ENCODE results near the gene MBD3L4.
"Not testable (repeated sequence)": the region's sequence is repeated elsewhere in the genome, so short reads cannot be mapped to it uniquely, and the experiment has no call there.

MBD3L4 gene

DNA sequence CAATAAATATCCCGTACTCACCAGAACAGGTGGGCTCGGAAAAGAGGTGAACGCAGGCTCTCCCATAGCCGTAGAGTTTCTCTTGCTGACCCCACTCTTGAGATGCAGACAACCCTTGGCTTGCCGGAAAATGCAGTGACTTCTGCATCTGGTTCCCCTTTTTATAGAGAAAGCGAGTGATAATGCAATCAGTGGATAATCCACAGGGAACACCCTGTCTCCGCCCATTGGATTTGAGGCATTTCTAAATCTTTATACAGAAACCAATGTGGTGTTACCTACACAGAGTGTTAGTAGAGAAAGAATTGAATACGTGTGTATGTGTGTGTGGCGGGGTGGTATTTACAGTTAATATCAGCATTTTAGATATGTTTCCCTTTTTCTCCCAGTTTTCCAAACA is at the start of gene MBD3L4:
Gene MBD3L4 (minus strand): TSS at position 101 of the 400 bp plus-strand sequence. CDS start 35 bp downstream, at position 66.
- not testable (repeated sequence) for DNase-seq (ENCODE audit: low read depth)

GRCh38 chr19:7088999-7089398 is 49.0 kb upstream of the MBD3L4 start:
- no peak for DNase-seq (ENCODE audit: low read depth)

DNA sequence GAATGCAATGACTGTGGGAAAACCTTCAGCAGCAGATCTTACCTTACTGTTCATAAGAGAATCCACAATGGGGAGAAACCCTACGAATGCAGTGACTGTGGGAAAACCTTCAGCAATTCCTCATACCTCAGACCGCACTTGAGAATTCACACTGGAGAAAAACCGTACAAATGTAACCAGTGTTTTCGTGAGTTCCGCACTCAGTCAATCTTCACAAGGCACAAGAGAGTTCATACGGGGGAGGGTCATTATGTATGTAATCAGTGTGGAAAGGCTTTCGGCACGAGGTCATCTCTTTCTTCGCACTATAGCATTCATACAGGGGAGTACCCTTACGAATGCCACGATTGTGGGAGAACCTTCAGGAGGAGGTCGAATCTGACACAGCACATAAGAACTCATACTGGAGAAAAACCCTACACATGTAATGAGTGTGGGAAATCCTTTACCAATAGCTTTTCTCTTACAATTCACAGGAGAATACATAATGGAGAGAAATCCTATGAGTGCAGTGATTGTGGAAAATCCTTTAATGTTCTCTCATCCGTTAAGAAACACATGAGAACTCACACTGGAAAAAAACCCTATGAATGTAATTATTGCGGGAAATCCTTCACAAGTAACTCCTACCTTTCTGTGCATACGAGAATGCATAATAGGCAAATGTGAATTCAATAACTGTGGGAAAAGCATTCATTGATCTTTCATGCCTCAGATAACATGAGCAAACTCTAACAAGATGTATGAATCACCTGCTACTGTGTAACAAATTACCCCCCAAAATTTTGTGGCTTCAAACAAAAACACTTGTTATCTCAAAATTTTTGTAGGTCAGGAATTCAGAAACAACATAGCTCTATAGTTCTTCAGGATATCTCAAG is 43.3 kb upstream of the MBD3L4 start:
- DNase-seq (ENCODE audit: low read depth) = peak; percentile 32

GRCh38 chr19:7078008-7078407 is 38.0 kb upstream of the MBD3L4 start:
- no peak for DNase-seq (ENCODE audit: low read depth)

- DNase-seq (ENCODE audit: low read depth) = no peak
Observed at GRCh38 chr19:7076151-7076550, 36.2 kb upstream of the MBD3L4 start.

DNA sequence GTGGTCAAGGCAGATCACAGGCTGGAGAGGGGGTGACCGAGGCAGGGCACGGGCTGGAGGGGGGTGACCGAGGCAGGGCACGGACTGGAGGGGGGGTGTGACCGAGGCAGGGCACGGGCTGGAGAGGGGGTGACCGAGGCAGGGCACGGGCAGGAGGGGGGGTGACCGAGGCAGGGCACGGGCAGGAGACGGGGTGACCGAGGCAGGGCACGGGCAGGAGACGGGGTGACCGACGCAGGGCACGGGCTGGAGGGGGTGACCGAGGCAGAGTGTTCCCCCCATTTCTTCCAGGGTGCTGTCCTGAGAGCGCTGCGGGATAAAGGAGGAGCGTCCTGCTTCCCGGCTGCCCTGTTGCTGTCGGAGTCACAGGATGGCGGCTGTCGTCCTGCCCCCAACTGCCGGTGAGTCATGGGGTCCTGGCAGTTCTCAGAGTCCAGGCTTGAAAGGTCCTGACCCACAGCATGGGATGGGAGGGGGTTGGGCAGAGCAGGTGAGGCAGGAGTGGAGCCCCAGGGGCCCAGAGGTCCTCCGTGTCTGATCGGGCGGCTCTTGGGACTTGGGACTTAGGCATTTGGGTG is 34.8 kb upstream of the MBD3L4 start:
- DNase-seq (ENCODE audit: low read depth) = no peak

GRCh38 chr19:7072541-7072940 is 32.6 kb upstream of the MBD3L4 start:
- no peak for DNase-seq (ENCODE audit: low read depth)

DNA sequence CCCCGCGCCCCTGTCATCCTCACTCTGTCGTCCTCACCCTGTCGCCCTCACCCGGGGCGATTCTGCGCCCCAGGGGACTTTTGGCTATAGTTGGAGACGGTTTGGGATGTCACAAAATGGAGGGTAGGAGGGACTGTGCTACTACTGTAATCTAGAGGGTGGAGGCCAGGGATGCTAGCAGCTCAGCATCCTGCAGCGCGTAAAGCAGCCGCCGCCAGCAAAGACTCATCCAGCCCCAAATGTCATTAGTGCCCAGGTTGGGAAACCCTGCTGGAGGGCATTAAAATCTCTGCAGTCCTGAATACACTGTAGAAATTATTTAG is 29.9 kb upstream of the MBD3L4 start:
- no peak for DNase-seq (ENCODE audit: low read depth)

DNA sequence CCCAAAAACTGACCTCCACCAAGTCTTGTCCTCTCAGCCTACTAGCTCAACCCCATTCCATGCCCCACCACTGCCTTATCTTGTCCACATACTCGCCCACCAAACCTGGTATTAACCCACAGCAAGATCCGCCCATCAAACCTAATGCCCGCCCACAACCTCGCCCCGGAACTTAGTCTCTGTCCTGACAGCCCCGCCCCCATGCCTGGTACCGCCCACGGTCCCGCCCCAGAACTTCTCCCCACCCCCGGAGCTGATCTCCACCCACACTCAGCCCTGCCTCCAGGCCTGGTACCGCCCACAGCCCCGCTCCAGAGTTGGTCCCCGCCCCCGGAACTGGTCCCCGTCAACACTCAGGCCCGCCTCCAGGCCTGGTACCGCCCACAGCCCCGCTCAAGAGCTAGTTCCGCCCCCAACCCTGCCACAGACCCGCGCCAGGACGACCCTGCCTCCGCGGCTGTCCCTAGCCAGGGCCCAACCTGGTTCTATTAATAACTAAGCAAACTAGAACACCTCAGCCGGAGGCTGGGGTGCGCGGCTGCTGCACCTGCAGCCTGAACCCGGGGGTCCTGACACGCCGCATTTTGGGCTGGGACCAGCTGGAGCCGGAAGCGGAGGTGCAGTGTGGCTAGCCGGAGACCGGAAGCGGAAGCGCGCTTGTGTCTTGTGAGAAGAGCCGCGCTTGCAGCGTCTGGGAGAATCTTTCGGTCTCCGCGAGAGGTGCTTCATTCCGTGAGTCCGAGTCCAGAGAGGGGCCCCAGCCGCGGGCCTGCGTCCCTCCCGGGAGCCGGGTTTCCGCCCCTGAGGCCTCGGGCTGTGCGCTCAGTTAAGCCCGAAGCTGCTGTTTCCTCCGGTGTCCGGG is 29.3 kb upstream of the MBD3L4 start, which contains the start of gene ZNF557:
Gene ZNF557 (plus strand): TSS at position 662 of the 862 bp plus-strand sequence. CDS start 5,372 bp downstream, outside the sequence.
- DNase-seq (ENCODE audit: low read depth) = peak; percentile 97

DNA sequence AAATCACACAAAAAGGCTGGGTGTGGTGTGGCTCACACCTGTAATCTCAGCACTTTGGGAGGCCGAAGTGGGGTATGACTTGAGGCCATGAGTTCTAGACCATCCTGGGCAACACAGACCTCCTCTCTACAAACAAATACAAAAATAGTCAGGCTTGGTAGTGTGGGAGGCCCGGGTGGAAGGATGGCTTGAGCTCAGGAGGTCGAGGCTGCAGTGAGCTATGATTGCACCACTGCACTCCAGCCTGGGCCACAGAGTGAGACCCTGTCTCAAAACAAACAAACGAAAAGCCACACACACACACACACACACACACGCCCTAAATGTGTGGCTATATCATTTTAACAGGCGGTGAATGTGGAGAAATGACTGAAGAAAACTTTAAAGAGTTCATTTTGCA is 28.6 kb upstream of the MBD3L4 start:
- DNase-seq (ENCODE audit: low read depth) = no peak

- DNase-seq (ENCODE audit: low read depth) = peak; percentile 23
Observed at GRCh38 chr19:7067716-7068115, 27.7 kb upstream of the MBD3L4 start.

DNA sequence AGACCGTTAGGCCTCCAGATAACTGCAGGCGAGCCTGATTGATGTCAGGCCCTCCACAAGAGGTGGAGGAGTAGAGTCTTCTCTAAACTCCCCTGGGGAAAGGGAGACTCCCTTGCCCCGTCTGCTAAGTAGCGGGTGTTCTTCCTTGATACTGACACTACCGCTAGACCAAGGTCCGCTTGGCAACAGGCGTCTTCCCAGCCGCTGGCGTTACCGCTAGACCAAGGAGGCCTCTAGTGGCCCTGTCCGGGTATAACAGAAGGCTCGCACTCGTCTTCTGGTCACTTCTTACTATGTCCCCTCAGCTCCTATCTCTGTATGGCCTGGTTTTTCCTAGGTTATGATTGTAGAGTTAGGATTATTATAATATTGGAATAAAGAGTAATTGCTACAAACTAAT is 27.1 kb upstream of the MBD3L4 start:
- DNase-seq (ENCODE audit: low read depth) = not testable (repeated sequence)

DNA sequence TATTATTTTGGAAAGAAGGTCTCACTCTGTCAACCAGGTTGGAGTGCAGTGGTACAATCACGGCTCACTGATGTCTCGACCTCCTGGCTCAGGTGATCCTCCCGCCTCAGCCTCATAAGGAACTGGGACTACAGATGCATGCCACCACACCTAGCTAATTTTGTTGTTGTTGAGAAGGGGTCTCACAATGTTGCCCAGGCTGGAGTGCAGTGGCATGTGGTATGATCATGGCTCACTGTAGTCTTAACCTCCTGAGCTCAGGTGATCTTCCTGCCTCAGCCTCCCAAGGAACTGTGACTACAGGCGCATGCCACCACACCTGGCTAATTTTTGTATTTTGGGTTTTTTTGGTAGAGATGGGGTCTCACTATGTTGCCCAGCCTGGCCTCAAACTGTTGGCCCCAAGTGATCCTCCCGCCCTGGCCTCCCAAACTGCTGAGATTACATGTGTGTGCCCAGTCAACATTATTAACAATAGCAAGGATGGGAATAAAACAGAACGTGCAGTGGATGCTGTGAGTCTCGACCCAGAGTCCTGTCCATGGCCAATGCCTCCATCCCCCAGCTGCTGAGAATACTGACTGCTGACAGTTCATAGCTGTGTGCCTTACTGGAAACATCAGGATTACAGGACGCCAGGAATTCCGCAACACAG is 23.9 kb upstream of the MBD3L4 start:
- DNase-seq (ENCODE audit: low read depth) = no peak

DNA sequence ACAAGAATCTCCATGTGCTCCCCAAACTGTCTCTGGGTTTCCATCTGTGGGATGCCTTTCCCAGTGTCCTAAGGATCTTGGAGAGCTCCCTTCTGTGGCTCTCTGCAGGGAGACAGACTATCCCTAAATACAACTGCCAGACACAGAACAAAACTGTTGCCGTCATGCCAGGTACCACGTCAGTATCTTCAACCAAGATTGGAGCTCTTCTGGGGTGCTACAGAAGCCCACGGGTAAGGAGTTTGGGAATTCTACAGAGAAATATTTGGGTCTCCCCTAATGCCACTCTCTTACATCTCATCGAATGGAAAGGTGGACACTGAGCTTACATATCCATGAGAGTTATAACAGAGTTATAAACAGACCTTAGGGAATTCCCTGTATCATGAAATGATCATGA is 23.4 kb upstream of the MBD3L4 start:
- DNase-seq (ENCODE audit: low read depth) = no peak

- not testable (repeated sequence) for DNase-seq (ENCODE audit: low read depth)
Observed at GRCh38 chr19:7059977-7060376, 20.0 kb upstream of the MBD3L4 start.

DNA sequence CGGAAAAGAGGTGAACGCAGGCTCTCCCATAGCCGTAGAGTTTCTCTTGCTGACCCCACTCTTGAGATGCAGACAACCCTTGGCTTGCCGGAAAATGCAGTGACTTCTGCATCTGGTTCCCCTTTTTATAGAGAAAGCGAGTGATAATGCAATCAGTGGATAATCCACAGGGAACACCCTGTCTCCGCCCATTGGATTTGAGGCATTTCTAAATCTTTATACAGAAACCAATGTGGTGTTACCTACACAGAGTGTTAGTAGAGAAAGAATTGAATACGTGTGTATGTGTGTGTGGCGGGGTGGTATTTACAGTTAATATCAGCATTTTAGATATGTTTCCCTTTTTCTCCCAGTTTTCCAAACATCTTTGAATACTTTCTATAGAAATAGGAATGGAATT is 18.6 kb upstream of the MBD3L4 start, which contains the start of gene MBD3L3:
Gene MBD3L3 (minus strand): TSS at position 101 of the 400 bp plus-strand sequence. CDS start 71 bp downstream, at position 30.
- not testable (repeated sequence) for DNase-seq (ENCODE audit: low read depth)

GRCh38 chr19:7056371-7056770 is 16.4 kb upstream of the MBD3L4 start:
- DNase-seq (ENCODE audit: low read depth) = not testable (repeated sequence)

- not testable (repeated sequence) for DNase-seq (ENCODE audit: low read depth)
Observed at GRCh38 chr19:7055679-7056078, 15.7 kb upstream of the MBD3L4 start.

DNA sequence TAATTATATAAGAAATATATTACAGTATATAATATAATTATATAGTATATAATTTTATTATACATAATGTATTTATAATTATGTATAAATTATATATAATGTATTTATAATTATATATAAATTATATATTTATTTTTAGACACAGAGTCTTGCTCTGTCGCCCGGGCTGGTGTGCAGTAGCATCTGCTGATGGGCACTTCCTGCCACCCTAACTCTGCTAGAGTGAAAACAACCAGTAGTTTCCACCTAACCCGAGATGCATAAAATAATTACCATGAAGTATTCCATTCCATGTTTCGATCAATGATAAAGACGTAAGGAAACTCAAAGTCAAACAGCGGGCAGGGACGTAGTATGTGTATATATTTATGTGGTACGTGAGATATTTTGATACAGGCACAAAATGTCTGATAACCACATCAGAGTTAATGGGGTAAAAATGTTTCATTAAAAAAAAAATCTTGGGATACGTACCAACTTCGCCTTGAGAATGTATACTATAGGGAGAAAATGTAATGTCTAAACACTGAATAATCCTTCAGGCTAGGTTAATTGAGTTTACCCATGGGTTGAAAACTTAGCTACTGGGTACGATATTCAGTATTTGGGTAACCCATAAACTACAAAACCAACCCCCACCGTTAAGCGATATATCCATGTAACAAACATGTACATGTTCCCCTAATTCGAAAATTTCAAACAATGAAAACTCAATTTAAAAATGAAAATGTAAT is 14.8 kb upstream of the MBD3L4 start:
- DNase-seq (ENCODE audit: low read depth) = not testable (repeated sequence)

- DNase-seq (ENCODE audit: low read depth) = not testable (repeated sequence)
Observed at GRCh38 chr19:7052896-7053295, 12.9 kb upstream of the MBD3L4 start.

DNA sequence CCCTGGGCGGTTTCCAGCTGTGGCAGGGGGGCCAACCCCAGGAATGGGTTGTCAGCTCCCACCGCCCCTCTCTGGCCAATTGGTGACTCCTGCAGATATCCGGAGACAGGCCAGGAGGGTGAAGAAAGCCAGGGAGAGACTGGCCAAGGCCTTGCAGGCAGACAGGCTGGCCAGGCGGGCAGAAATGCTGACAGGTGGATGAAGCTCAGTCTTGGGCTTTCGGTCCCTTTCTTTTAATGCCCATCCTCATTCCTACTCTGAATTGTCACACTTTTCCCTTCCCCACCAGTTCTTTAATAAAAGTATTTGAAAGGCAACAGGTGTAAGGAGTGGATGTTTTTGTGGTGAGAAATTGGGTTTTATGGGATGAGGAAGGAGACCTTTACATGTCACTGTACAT is 11.4 kb upstream of the MBD3L4 start:
- not testable (repeated sequence) for DNase-seq (ENCODE audit: low read depth)

Measured in fibroblast of gingiva (primary cell).